CD4-positive, alpha-beta T cell treated with Interferon alpha-2 for 1 hour (primary cell): ENCODE measurements around the gene ALOX12.

ENCODE experiments used
- DNase-seq, 2 donors: peaks; one replicate each; pipeline ENCODE4 v3.0.0-alpha.2; 2020 to 2022

Gene ALOX12

DNA sequence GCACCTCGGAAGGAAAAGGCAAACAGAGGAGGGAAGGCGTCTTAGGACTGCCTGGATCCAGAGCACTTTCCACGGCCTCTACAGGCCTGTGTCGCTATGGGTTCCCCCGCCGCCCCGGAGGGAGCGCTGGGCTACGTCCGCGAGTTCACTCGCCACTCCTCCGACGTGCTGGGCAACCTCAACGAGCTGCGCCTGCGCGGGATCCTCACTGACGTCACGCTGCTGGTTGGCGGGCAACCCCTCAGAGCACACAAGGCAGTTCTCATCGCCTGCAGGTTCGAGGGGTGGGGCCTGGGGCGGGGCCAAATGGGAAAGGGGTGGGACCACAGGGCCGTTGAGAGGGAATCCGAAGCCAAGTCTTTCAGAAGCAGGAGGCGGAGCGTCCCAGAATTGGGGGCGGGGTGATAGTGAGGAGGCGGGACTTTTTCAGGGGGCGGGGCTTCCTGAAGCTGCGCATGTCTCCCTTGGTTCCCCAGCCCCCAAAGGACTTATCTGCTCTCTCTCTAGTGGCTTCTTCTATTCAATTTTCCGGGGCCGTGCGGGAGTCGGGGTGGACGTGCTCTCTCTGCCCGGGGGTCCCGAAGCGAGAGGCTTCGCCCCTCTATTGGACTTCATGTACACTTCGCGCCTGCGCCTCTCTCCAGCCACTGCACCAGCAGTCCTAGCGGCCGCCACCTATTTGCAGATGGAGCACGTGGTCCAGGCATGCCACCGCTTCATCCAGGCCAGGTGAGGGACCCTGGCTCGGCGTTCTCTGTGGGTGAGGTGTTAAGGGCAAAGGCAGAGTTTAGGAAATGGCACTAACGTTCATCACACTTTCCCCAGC, 27.9 kb downstream of the ALOX12 start:
- peak; percentile 97 to 98 for DNase-seq

GRCh38 chr17:7024402-7024785, 28.5 kb downstream of the ALOX12 start:
- DNase-seq = no peak

DNA sequence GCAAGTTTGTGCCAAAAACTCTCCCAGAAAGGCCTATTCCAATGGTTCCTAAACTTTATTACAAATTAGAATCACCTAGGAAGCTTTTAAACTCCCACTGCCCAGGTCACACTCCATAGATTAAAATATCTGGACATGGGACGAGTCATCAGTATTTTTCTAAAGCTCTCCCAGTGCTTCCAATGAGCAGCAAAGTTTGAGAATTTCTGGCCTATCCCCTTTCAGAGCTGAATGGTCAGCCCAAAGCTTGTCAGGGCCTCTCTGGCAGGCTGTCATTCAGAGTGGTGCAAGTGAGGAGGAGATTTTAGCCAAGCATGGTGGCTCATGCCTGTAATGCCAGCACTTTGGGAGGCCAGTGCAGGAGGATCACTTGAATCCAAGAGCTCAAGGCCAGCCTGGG, 29.4 kb downstream of the ALOX12 start:
- DNase-seq = no peak

DNA sequence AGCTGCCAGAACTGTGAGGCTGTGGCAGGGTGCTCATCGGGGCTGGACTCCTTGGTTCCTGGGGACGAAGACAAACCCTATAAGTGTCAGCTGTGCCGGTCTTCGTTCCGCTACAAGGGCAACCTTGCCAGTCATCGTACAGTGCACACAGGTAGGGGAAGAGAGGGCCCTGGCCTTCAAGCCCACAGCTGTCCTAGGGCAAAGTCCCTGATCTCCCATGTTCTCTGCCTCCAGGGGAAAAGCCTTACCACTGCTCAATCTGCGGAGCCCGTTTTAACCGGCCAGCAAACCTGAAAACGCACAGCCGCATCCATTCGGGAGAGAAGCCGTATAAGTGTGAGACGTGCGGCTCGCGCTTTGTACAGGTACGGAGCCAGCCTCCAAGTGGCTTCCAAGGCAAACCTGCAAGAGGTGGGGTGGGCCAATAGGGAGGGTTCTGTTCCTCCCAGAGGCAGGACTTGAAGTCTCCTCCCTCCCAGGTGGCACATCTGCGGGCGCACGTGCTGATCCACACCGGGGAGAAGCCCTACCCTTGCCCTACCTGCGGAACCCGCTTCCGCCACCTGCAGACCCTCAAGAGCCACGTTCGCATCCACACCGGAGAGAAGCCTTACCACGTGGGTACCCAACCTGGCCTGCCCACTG, 30.7 kb downstream of the ALOX12 start:
- no peak for DNase-seq

GRCh38 chr17:7027335-7027734, 31.5 kb downstream of the ALOX12 start:
- DNase-seq = no peak

- DNase-seq = no peak
Observed at GRCh38 chr17:7029096-7029495, 33.2 kb downstream of the ALOX12 start.

GRCh38 chr17:7029659-7030058, 33.8 kb downstream of the ALOX12 start:
- DNase-seq = peak; percentile 38 to 58

- DNase-seq = peak; percentile 47 to 75
Observed at GRCh38 chr17:7034955-7035590, 39.2 kb downstream of the ALOX12 start.

DNA sequence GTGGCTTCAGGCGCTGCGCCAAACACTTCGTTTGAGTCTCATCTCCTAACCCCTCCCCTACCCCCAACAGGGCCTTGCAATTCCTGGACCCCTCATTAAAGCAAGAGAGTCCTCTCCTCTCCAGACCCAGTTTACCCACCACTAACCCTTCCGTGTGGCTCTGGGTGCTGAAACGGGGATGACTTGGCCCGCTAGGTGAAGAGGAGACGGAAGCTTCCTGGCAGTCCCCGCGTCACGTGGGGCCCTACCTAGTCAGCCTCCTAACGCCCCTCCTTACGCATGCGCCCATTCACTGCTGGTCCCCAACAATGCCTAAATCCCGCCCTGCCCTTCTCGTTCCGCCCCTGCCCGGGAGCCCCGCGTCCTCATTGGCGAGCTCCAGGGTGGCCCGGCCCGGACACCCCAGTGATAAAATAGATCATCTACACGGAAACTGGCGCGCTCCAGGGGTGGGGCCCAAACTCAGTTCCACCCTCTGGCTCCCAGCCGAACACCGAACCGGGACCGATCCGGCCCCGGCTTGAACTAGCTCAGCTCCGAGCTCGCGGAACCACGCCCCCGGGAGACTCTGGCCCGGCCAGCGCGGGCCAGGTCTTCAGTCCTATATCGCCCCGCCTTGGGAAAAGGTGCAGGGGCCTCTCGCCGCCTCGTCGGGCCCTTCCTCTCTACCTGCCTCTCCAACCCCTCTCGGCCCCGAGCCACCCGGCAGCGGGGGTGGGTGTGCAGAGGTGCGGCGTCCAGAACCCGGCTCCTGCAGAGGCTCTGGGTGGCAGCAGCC, 39.9 kb downstream of the ALOX12 start, which contains the start of gene SLC16A13:
SLC16A13 (plus strand) TSS at position 425 of the 778 bp plus-strand sequence. CDS start 368 bp downstream, outside the sequence.
- DNase-seq = peak; percentile 99

GRCh38 chr17:7038025-7038862, 42.4 kb downstream of the ALOX12 start:
- no peak for DNase-seq

GRCh38 chr17:7039832-7040231, 44.0 kb downstream of the ALOX12 start:
- peak in 1 of 2 donors; percentile 29 for DNase-seq

- DNase-seq = peak in 1 of 2 donors; percentile 47
Observed at GRCh38 chr17:7041607-7042500, 46.0 kb downstream of the ALOX12 start.

- DNase-seq = peak; percentile 47 to 61
Observed at GRCh38 chr17:7042501-7043181, 46.8 kb downstream of the ALOX12 start.

GRCh38 chr17:7043182-7043496, 47.3 kb downstream of the ALOX12 start:
- no peak for DNase-seq

GRCh38 chr17:7043497-7044198, 47.8 kb downstream of the ALOX12 start, which contains the start of gene SLC16A11:
SLC16A11 (minus strand) TSS chr17:7044092; CDS start chr17:7043513, 579 bp downstream.
- peak; percentile 26 to 67 for DNase-seq

DNA sequence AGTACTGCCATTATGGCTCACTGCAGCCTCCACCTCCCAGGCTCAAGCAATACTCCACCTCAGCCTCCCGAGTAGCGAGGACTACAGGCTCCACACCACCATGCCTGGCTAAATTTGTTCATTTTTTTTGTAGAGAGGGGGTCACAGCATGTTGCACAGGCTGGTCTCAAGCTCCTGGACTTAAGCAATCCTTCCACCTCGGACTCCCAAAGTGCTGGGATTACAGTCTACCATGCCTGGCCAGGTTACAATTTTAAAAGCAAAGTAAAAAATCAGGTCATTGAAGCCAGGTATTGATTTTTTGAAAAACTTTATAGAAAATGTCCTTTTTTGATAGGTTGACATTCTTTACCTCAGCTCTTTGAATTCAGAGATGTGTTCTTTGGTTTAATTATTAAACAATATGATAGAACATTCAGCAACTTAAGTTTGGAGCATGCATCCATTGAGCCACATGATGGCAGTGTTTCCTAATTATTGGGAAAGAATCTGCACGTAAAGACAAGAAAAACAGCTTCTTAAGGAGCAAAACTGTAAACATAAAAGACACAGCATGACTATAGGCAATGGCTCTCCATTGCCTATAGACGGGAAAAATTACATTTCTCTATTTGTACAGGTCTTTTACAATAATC, 49.8 kb downstream of the ALOX12 start:
- DNase-seq = peak; percentile 62 to 84

DNA sequence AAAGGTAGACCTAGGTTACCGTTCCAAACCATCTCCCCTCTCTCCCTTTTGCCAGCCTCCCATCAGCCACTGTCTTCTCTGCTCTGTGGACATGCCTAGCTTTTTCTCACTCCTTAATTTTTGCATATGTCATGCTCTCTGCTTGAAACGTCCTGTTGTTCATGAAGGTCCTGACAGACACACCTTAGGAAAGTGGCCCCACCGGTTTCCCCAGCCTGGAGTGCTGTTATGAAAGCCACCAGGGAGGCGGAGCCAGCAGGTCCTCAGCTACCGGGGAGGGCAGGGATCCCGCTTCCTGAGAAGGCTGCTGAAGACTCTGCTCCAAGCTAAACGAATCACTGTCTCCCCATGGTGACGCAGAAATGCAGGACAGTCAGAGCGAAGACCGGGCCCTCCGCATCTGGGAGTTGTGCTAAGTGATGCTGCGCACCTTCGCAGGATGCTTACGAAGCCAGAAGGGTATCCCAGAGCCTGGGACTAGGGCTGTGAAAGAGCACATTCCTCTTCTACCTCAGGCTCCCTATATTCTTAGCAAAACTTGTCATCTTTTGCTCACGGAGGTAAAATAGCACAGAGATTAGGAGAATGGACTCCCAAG, 50.4 kb downstream of the ALOX12 start:
- peak in 1 of 2 donors; percentile 51 for DNase-seq

DNA sequence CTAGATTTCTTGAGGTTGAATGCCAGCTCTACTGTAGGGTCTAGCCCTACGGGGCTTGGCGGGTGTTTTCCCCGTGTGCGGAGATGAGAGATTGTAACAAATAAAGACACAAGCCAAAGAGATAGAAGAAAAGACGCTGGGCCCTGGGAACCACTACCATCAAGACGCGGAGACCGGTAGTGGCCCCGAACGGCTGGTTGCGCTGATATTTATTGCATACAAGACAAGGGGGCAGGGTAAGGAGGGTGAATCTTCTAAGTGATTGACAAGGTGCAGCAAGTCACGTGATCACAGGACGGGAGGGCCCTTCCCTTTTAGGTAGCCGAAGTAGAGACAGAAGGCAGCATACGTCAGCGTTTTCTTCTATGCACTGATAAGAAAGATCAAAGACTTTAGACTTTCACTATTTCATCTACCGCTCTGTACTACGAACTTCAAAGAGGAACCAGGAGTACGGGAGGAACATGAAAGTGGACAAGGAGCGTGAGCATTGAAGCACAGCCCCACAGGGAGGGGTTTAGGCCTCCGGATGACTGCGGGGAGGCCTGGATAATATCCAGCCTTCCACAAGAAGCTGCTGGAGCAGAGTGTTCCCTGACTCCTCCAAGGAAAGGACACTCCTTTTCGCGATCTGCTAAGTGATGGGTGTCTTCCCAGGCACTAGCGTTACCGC, 51.0 kb downstream of the ALOX12 start:
- DNase-seq = peak; percentile 89 to 92
